ENCODE measurements around the gene MEF2C.

- no peak for TF ChIP-seq ELF4 (CRISPR knock-in tag; IDR thresholded peaks at IDR 0.05; ENCODE audit: low read depth)
- no peak for TF ChIP-seq CTCF (IDR thresholded peaks at IDR 0.05)
- no peak for TF ChIP-seq TCF7 (CRISPR knock-in tag; IDR thresholded peaks at IDR 0.05; ENCODE audit: low read depth)
- TF ChIP-seq CREM (CRISPR knock-in tag; IDR thresholded peaks at IDR 0.05), result no peak
Observed at GRCh38 chr5:88807327-88807726, 75.7 kb downstream of the MEF2C start.
